Epithelial cell of esophagus (primary cell): ENCODE data around the gene ADAMTS20.
"Not testable (repeated sequence)": the region's sequence is repeated elsewhere in the genome, so short reads cannot be mapped to it uniquely, and the experiment has no call there.

Experiments used
- DNase-seq: peaks from one replicate; pipeline ENCODE4 v3.0.0; 2010; ENCODE audit warnings: low read depth
- H3K4me3 ChIP-seq: 2 replicates; pipeline ENCODE4 v1.5.1; 2011; ENCODE audit warnings: mild to moderate bottlenecking, low read length, control low read depth
- TF ChIP-seq, protein P1 (sequence below): IDR thresholded peaks from 2 replicates; pipeline ENCODE4 v1.5.1; 2011; ENCODE audit warnings: low read depth, mild to moderate bottlenecking, low read length, control low read depth, inconsistent platforms; ENCODE audit not compliant: insufficient read depth; ENCODE audit errors: missing control alignments

ADAMTS20 gene

DNA sequence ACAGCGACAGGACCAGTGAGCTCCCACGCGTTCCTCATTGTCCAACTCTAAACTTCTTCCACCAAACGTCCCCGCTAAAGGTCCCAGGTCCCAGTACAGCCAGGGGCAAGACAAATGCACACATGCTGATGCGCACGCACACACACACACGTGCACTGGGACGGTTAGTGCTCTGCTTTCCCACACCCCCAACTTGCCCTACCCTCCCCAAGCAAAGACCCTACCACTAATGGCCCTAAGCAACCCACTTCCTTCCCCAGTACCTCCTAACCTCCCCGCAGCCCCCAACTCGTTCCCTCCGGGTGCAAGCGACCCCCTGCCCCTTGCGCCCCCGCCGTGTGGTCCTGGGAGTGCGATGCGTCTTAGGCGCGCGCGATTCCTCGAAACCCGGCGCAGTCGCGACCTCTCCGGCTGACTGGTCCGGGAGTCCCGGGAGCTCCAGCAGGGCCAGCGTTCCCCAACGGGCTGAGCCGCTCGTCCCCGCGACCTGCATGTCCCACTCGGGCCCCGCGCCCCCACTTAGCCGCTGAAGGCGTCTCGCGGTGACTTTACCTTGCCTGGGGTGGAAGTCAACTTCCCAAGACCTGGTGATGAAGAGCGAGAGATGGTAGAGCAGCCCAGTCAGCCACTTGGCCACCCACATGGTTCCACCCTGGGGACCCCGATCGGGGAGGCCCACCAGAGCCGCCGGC is 578 bp downstream of the ADAMTS20 start:
- DNase-seq = no peak

DNA sequence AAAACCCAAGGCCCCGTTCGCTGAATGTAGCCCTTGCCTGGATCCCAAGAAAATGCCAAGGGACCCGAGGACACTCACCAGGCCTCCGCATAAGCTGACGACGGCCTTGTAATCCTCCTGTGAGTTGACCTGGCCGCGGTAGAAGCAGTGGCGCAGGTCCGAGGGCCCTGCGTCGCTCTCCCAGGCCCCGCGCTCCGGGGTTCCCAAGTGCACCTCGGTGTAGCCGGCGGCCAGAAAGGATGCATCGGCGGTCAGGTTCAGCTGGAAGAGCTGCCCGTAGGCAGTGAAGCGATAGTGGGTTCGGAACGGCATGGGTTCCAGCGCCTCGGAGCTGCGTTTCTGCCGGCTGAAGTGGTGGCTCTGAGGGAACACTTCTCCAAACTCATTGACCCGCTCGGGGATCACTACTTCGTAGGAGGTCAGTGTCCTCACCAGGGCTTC is 1.2 kb downstream of the ADAMTS20 start:
- DNase-seq = no peak
- TF ChIP-seq, protein P1, sequence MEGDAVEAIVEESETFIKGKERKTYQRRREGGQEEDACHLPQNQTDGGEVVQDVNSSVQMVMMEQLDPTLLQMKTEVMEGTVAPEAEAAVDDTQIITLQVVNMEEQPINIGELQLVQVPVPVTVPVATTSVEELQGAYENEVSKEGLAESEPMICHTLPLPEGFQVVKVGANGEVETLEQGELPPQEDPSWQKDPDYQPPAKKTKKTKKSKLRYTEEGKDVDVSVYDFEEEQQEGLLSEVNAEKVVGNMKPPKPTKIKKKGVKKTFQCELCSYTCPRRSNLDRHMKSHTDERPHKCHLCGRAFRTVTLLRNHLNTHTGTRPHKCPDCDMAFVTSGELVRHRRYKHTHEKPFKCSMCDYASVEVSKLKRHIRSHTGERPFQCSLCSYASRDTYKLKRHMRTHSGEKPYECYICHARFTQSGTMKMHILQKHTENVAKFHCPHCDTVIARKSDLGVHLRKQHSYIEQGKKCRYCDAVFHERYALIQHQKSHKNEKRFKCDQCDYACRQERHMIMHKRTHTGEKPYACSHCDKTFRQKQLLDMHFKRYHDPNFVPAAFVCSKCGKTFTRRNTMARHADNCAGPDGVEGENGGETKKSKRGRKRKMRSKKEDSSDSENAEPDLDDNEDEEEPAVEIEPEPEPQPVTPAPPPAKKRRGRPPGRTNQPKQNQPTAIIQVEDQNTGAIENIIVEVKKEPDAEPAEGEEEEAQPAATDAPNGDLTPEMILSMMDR = no peak
- no peak overlapping the region for H3K4me3 ChIP-seq

More for the DNA sequence above, 578 bp downstream of the ADAMTS20 start:
- TF ChIP-seq, protein P1 = no peak
- H3K4me3 ChIP-seq = no peak overlapping the region

GRCh38 chr12:43544703-43545102 is 7.3 kb downstream of the ADAMTS20 start:
- TF ChIP-seq, protein P1 = no peak
- H3K4me3 ChIP-seq = no peak overlapping the region
- no peak for DNase-seq

GRCh38 chr12:43540470-43540869 is 11.5 kb downstream of the ADAMTS20 start:
- no peak overlapping the region for H3K4me3 ChIP-seq
- peak; percentile 37 for DNase-seq
- TF ChIP-seq, protein P1 = no peak

GRCh38 chr12:43537675-43538074 is 14.3 kb downstream of the ADAMTS20 start:
- not testable (repeated sequence) for H3K4me3 ChIP-seq

GRCh38 chr12:43516045-43516444 is 36.0 kb downstream of the ADAMTS20 start:
- TF ChIP-seq, protein P1 = no peak
- no peak overlapping the region for H3K4me3 ChIP-seq
- DNase-seq = no peak

More at GRCh38 chr12:43537675-43538074, 14.3 kb downstream of the ADAMTS20 start:
- not testable (repeated sequence) for DNase-seq

GRCh38 chr12:43501703-43502102 is 50.3 kb downstream of the ADAMTS20 start:
- DNase-seq = peak; percentile 43

More at GRCh38 chr12:43501703-43502102, 50.3 kb downstream of the ADAMTS20 start:
- TF ChIP-seq, protein P1 = peak; percentile 54
- H3K4me3 ChIP-seq = no peak overlapping the region
